ENCODE measurements around the gene TXN.

DNA sequence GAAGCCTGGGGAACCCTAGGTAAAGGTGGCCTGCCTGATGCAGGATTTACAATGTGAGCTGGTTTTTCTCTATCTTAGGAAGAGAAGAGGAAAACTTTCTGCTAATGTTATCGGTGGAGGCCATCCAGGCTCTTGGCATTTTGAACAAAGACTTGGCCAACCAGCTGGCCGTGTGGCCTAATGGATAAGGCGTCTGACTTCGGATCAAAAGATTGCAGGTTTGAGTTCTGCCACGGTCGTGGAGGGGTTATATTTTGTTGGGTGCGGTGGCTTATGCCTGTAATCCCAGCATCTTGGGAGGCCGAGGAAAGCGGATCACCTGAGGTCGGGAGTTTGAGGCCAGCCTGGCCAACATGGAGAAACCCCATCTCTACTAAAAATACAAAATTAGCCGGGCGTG, 58.0 kb downstream of the TXN start:
- TF ChIP-seq, protein P1, sequence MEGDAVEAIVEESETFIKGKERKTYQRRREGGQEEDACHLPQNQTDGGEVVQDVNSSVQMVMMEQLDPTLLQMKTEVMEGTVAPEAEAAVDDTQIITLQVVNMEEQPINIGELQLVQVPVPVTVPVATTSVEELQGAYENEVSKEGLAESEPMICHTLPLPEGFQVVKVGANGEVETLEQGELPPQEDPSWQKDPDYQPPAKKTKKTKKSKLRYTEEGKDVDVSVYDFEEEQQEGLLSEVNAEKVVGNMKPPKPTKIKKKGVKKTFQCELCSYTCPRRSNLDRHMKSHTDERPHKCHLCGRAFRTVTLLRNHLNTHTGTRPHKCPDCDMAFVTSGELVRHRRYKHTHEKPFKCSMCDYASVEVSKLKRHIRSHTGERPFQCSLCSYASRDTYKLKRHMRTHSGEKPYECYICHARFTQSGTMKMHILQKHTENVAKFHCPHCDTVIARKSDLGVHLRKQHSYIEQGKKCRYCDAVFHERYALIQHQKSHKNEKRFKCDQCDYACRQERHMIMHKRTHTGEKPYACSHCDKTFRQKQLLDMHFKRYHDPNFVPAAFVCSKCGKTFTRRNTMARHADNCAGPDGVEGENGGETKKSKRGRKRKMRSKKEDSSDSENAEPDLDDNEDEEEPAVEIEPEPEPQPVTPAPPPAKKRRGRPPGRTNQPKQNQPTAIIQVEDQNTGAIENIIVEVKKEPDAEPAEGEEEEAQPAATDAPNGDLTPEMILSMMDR (IDR thresholded peaks at IDR 0.05; ENCODE audit: insufficient read depth, low read length, poor library complexity, severe bottlenecking) = no peak
- no peak for TF ChIP-seq EZH2phosphoT487 (conservative IDR thresholded peaks at IDR 0.05; ENCODE audit: low read length)

Measured in SU-DHL-6 (cell line).